Kidney (tissue), 14 donors: ENCODE measurements around the gene FARSA. TPM values are rescaled to one million over a fixed set of nuclear protein-coding genes. Genes with fewer than 3 reads are reported as not detected.

Source experiments
- DNase-seq, 5 donors: peaks; one replicate each; pipeline ENCODE4 v3.0.0-alpha.2; 2013 to 2020
- FAIRE-seq: peaks from 2 replicates; lab custom pipeline; 2012; peaks lifted over from hg19 to GRCh38; lab: Jason Lieb, UNC
- H3K27ac ChIP-seq, 2 donors: one replicate each; pipeline ENCODE4 v1.7.0; 2013; ENCODE audit warnings: low read depth in 2 of 2, low read length in 2 of 2, inconsistent platforms in 1 of 2
- H3K27me3 ChIP-seq: one replicate; pipeline ENCODE4 v1.7.1; 2013; ENCODE audit warnings: low read length, inconsistent platforms; ENCODE audit not compliant: control insufficient read depth, insufficient read depth
- H3K36me3 ChIP-seq, 3 donors: one replicate each; pipeline versions ENCODE4 v1.7.0 to v1.7.1; 2013; ENCODE audit warnings: low read length in 3 of 3, control low read depth in 1 of 3, inconsistent platforms in 1 of 3; ENCODE audit not compliant: insufficient read depth in 3 of 3, control insufficient read depth in 2 of 3
- H3K4me1 ChIP-seq, 3 donors: one replicate each; pipeline versions ENCODE4 v1.7.0 to v1.7.1; 2013; ENCODE audit warnings: low read length in 3 of 3, inconsistent platforms in 1 of 3, low read depth in 1 of 3; ENCODE audit not compliant: control insufficient read depth in 2 of 3, insufficient read depth in 2 of 3
- H3K4me3 ChIP-seq, 3 donors: one replicate each; pipeline versions ENCODE4 v1.7.0 to v1.8.1; 2013; ENCODE audit warnings: low read length in 3 of 3, control low read depth in 1 of 3, inconsistent platforms in 1 of 3
- H3K9ac ChIP-seq, 3 donors: one replicate each; pipeline versions ENCODE4 v1.7.0 to v1.7.1; 2013; ENCODE audit warnings: low read length in 3 of 3, control low read depth in 1 of 3, inconsistent platforms in 1 of 3
- H3K9me3 ChIP-seq, 3 donors: one replicate each; pipeline versions ENCODE4 v1.7.0 to v1.7.1; 2013; ENCODE audit warnings: low read length in 3 of 3, control low read depth in 1 of 3, inconsistent platforms in 1 of 3; ENCODE audit not compliant: control insufficient read depth in 2 of 3, insufficient read depth in 1 of 3
- intact Hi-C: fragments of 100-400 bp; cut with DNase I; formaldehyde crosslinking; loops from one replicate; pipeline ENCODE4 v1.11.1; 2022
- polyA plus RNA-seq: library from polyadenylated mRNA; stranded (reverse); fragments of 350-450 nt; fragmentation: Illumina TruSeq; extraction: RNeasy Lipid Tissue Mini Kit (QIAGEN cat#74804); gene quantifications from one replicate; pipeline ENCODE4 v1.2.3, GENCODE V29; 2014; ENCODE audit warnings: low read depth, low replicate concordance; ENCODE audit not compliant: insufficient read depth
- total RNA-seq: library from RNA; stranded (reverse); fragmentation: NEBNext Ultra II Directional; extraction: Animal tissue kit (Norgen Biotek cat#: 25700); gene quantifications from one replicate; pipeline ENCODE4 v1.2.1, GENCODE V29; 2021
- TF ChIP-seq, protein P1 (sequence below): IDR thresholded peaks from 3 replicates; pipeline ENCODE4 v1.5.1; 2012; ENCODE audit warnings: mild to moderate bottlenecking, moderate library complexity, borderline replicate concordance; ENCODE audit not compliant: insufficient read depth; ENCODE audit errors: extremely low read depth
- donor health status: control.
- donor health status: control.
- donor health status: control.
- donor health status: control.
- donor health status: control.
- donor health status: DM: yes; HTN: yes; CAD: no.
- donor health status: Normal renal cell carcinoma (clear cell type).

Gene FARSA
- total and polyA plus RNA-seq, 2 donors from 2014 or later, result 48.0 to 58.2 TPM

DNA sequence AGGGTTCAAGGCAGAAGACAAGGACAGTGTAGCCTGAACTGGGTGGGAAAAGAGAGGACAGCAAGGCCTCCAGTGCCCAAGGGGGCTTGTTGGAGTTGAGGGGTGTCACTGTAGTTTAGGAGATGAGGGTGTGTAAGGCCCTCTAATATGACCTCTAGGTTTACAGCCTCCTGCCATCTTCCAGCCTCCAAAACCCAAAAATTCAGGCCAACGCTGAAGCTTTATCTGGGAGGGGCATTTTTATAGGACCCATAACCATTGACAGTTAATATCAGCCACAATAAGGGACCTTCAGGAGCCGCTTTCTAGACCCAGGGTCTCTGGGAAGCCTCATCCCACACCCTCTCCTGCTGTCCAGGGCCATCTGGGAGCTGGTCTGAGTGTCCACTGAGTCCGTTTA, 49.3 kb downstream of the FARSA start:
- intact Hi-C loops, result no loop called here
- Histone ChIP-seq H3K9ac (no peak overlapping the region), H3K36me3 (no peaks in the 10 kb centered on the region), H3K9me3 (no peaks in the 10 kb centered on the region), H3K27ac (no peak overlapping the region), H3K27me3 (peaks cover 8% of the 10 kb centered on the region), H3K4me3 (no peak overlapping the region), H3K4me1 (peaks cover 0 to 2% (median 0%) of the 10 kb centered on the region in 3 donors)
- TF ChIP-seq, protein P1, sequence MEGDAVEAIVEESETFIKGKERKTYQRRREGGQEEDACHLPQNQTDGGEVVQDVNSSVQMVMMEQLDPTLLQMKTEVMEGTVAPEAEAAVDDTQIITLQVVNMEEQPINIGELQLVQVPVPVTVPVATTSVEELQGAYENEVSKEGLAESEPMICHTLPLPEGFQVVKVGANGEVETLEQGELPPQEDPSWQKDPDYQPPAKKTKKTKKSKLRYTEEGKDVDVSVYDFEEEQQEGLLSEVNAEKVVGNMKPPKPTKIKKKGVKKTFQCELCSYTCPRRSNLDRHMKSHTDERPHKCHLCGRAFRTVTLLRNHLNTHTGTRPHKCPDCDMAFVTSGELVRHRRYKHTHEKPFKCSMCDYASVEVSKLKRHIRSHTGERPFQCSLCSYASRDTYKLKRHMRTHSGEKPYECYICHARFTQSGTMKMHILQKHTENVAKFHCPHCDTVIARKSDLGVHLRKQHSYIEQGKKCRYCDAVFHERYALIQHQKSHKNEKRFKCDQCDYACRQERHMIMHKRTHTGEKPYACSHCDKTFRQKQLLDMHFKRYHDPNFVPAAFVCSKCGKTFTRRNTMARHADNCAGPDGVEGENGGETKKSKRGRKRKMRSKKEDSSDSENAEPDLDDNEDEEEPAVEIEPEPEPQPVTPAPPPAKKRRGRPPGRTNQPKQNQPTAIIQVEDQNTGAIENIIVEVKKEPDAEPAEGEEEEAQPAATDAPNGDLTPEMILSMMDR, result no peak
- no peak for DNase-seq
- no peak for FAIRE-seq

DNA sequence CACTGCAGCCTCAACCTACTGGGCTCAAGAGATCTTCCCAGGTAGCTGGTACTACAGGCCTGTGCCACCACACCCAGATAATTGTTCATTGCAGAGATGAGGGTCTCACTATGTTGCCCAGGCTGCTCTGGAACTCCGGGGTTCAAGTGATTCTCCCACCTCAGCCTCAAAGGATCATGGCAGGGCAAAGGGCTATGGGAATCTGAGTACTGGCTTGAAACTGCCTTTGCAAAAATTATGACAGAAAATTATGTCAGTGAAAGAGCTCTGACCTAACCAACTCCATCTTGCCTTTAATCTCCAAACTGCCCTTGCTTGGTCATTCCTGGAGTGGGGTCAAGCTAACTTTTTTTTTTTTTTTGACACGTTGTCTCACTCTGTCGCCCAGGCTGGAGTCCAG, 50.9 kb downstream of the FARSA start:
- TF ChIP-seq, protein P1, result no peak
- Histone ChIP-seq H3K27me3 (peaks cover 8% of the 10 kb centered on the region), H3K9me3 (no peaks in the 10 kb centered on the region), H3K4me1 (peaks cover 0 to 2% (median 0%) of the 10 kb centered on the region in 3 donors), H3K4me3 (no peak overlapping the region), H3K9ac (no peak overlapping the region), H3K36me3 (peaks cover 0 to 7% (median 6%) of the 10 kb centered on the region in 3 donors), H3K27ac (no peak overlapping the region)
- DNase-seq (no peak), FAIRE-seq (no peak)
- intact Hi-C loops, result no loop called here

DNA sequence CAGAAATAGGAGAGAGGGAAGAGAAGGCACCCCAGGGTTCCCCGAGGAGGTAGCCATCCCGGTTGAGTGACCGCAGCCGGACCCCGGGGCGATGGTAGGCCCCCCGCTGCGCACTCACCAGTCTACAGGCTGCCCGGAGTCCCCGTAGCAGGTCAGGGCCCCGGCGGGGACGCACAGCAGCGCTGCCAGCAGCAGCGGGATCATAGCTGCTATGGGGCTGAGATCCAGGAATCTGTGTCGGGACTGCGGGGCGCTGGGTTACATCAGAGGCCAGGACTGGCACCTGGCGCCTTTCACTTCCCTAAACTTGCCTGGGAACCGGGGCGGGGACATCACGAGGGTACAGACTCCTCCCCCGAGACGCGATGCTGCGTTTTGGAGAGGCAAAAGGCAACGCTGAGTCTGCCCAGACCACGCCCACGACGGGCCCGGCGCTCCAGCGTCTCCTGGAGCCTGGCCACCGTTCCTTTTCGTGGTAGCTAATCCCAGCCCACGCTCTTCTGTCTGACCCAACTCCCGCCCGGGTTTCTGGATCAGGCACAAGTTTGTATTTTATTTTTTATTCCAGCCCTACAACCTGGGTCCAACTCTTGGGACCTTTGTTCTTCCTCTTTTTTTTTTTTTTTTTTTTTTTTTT, 52.2 kb downstream of the FARSA start, which contains the start of gene DNASE2:
TSS of gene DNASE2 (minus strand) at position 278 of the 637 bp plus-strand sequence. CDS start at position 204, 74 bp downstream.
- TF ChIP-seq, protein P1, result no peak
- peaks cover 0 to 7% (median 6%) of the 10 kb centered on the region in 3 donors for H3K36me3 ChIP-seq
- H3K9ac ChIP-seq, result peak within 1 kb of the TSS in 2 of 3 donors; percentile 77
- H3K27me3 ChIP-seq, result peaks cover 8% of the 10 kb centered on the region
- peak within 1 kb of the TSS; percentile 12 to 69 for H3K27ac ChIP-seq
- intact Hi-C loops, result no loop called here
- FAIRE-seq (no peak), DNase-seq (peak; percentile 85 to 98 (median 90))
- H3K4me3 ChIP-seq, result peak within 1 kb of the TSS; percentile 32 to 81 (median 68)
- H3K4me1 ChIP-seq, result peaks cover 0 to 2% (median 0%) of the 10 kb centered on the region in 3 donors
- H3K9me3 ChIP-seq, result no peaks in the 10 kb centered on the region
